ENCODE data around the gene ORC3.

GRCh38 chr6:87555506-87555905 is 34.4 kb upstream of the ORC3 start:
- TF ChIP-seq GATA3 (IDR thresholded peaks at IDR 0.05; ENCODE audit: low read depth, low read length) (no peak), GATA2 (IDR thresholded peaks at IDR 0.05; ENCODE audit: low read depth, low read length) (no peak)
